22Rv1 (cell line): ENCODE results near the gene KIAA0753.

Source experiments
- H3K27ac ChIP-seq: fragments of 450-650 bp; 2 replicates; pipeline ENCODE4 v1.5.1; 2017
- ZFX ChIP-seq: fragments of 450-650 bp; IDR thresholded peaks from 2 replicates; pipeline ENCODE4 v1.6.1; 2017; ENCODE audit warnings: antibody characterized with exemption, borderline replicate concordance
- TF ChIP-seq, protein P1 (sequence below): fragments of 450-650 bp; IDR thresholded peaks from 2 replicates; pipeline ENCODE4 v1.5.1; 2017; ENCODE audit warnings: mild to moderate bottlenecking

The KIAA0753 gene

DNA sequence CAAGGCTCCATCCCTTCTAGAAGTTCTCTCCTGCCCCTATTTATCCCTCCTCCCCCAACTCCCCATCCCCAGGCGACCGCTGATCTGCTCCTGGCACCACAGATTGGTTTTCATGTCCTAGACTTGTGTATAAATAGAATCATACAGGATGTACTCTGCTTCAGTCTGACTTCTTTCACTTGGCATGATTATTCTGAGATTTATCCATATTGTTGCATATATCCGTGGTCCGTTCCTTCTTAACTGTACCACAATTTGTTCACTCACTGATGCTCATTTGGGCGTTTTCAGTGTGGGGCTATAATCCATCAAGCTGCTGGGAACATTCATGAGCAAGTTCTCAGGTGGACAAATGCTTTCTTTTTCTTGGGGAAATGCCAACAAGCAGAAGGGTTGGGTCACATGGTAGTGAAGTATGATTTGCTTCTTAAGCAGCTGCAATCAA is 108.0 kb downstream of the KIAA0753 start:
- no peak overlapping the region for H3K27ac ChIP-seq
- TF ChIP-seq, protein P1, sequence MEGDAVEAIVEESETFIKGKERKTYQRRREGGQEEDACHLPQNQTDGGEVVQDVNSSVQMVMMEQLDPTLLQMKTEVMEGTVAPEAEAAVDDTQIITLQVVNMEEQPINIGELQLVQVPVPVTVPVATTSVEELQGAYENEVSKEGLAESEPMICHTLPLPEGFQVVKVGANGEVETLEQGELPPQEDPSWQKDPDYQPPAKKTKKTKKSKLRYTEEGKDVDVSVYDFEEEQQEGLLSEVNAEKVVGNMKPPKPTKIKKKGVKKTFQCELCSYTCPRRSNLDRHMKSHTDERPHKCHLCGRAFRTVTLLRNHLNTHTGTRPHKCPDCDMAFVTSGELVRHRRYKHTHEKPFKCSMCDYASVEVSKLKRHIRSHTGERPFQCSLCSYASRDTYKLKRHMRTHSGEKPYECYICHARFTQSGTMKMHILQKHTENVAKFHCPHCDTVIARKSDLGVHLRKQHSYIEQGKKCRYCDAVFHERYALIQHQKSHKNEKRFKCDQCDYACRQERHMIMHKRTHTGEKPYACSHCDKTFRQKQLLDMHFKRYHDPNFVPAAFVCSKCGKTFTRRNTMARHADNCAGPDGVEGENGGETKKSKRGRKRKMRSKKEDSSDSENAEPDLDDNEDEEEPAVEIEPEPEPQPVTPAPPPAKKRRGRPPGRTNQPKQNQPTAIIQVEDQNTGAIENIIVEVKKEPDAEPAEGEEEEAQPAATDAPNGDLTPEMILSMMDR: no peak
- TF ChIP-seq ZFX: no peak

DNA sequence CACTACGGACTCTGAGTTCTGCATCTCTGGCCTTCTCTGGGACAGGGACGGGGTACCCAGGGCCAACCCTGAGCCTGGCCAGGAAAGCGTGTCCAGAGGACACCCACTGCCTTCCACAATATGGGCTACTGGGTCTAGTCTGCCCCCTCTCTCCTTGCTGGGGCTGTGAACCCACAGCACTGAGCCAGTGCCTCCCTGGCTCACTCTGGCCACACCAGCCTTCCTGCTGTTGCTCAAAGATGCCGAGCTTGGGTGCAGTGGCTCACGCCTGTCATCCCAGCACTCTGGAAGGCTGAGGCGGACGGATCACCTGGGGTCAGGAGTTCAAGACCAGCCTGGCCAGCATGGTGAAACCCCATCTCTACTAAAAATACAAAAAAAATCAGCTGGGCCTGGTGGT is 108.9 kb downstream of the KIAA0753 start:
- TF ChIP-seq, protein P1: no peak
- no peak for TF ChIP-seq ZFX
- no peak overlapping the region for H3K27ac ChIP-seq

- TF ChIP-seq ZFX: no peak
- TF ChIP-seq, protein P1: no peak
These were observed 110.1 kb downstream of the KIAA0753 start for GRCh38 chr17:6530324-6530920.

GRCh38 chr17:6528557-6528956 is 112.0 kb downstream of the KIAA0753 start:
- no peak for TF ChIP-seq ZFX
- TF ChIP-seq, protein P1: no peak
- no peak overlapping the region for H3K27ac ChIP-seq

More at GRCh38 chr17:6530324-6530920, 110.1 kb downstream of the KIAA0753 start:
- no peak overlapping the region for H3K27ac ChIP-seq
